HL-60 (cell line): ENCODE measurements around the gene DNAH7.

ENCODE experiments used
- POLR2AphosphoS5 ChIP-seq: IDR thresholded peaks from 2 replicates; pipeline ENCODE4 v1.6.1; 2012; ENCODE audit warnings: low read depth
- SPI1 ChIP-seq: IDR thresholded peaks from 2 replicates; pipeline ENCODE4 v1.6.1; 2012; ENCODE audit warnings: low read depth, mild to moderate bottlenecking, borderline replicate concordance
- TF ChIP-seq, protein P1 (sequence below): IDR thresholded peaks from one replicate; pipeline ENCODE4 v1.5.1; 2011; ENCODE audit warnings: low read length, control low read depth, inconsistent platforms; ENCODE audit not compliant: insufficient read depth
- TF ChIP-seq, protein P2 (sequence below): IDR thresholded peaks from 2 replicates; pipeline ENCODE4 v1.6.1; 2012; ENCODE audit warnings: low read depth; ENCODE audit not compliant: insufficient replicate concordance

DNA sequence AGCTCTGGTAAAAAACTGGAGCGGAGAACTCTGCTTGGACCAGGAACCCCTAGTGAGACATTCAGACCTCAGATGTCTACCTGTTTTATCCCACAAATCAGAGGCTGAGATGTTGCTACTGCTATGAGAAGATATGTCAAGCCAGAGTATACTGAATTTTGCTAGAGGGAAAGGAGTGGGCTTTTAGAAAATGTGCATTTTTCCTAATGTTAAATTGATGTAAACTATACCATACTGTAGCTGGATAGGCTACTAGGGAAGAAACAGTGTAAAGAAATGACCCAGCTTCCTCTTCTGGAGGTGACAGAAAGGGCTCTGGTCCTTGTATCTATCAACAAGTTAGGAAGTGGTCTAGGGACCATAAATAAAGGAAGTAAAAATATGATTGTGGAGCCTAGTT is 346.6 kb downstream of the DNAH7 start:
- TF ChIP-seq, protein P1, sequence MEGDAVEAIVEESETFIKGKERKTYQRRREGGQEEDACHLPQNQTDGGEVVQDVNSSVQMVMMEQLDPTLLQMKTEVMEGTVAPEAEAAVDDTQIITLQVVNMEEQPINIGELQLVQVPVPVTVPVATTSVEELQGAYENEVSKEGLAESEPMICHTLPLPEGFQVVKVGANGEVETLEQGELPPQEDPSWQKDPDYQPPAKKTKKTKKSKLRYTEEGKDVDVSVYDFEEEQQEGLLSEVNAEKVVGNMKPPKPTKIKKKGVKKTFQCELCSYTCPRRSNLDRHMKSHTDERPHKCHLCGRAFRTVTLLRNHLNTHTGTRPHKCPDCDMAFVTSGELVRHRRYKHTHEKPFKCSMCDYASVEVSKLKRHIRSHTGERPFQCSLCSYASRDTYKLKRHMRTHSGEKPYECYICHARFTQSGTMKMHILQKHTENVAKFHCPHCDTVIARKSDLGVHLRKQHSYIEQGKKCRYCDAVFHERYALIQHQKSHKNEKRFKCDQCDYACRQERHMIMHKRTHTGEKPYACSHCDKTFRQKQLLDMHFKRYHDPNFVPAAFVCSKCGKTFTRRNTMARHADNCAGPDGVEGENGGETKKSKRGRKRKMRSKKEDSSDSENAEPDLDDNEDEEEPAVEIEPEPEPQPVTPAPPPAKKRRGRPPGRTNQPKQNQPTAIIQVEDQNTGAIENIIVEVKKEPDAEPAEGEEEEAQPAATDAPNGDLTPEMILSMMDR, result no peak
- TF ChIP-seq POLR2AphosphoS5 (no peak), SPI1 (peak; percentile 18; the same call in 1 of the 2 replicates)
- TF ChIP-seq, protein P2, sequence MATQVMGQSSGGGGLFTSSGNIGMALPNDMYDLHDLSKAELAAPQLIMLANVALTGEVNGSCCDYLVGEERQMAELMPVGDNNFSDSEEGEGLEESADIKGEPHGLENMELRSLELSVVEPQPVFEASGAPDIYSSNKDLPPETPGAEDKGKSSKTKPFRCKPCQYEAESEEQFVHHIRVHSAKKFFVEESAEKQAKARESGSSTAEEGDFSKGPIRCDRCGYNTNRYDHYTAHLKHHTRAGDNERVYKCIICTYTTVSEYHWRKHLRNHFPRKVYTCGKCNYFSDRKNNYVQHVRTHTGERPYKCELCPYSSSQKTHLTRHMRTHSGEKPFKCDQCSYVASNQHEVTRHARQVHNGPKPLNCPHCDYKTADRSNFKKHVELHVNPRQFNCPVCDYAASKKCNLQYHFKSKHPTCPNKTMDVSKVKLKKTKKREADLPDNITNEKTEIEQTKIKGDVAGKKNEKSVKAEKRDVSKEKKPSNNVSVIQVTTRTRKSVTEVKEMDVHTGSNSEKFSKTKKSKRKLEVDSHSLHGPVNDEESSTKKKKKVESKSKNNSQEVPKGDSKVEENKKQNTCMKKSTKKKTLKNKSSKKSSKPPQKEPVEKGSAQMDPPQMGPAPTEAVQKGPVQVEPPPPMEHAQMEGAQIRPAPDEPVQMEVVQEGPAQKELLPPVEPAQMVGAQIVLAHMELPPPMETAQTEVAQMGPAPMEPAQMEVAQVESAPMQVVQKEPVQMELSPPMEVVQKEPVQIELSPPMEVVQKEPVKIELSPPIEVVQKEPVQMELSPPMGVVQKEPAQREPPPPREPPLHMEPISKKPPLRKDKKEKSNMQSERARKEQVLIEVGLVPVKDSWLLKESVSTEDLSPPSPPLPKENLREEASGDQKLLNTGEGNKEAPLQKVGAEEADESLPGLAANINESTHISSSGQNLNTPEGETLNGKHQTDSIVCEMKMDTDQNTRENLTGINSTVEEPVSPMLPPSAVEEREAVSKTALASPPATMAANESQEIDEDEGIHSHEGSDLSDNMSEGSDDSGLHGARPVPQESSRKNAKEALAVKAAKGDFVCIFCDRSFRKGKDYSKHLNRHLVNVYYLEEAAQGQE, result no peak
